ENCODE measurements around the gene GJA4.
"Not testable (repeated sequence)": the region's sequence is repeated elsewhere in the genome, so short reads cannot be mapped to it uniquely, and the experiment has no call there.

The GJA4 gene

GRCh38 chr1:34795916-34796315 lies 3.1 kb downstream of the GJA4 start:
- TF ChIP-seq, protein P1, sequence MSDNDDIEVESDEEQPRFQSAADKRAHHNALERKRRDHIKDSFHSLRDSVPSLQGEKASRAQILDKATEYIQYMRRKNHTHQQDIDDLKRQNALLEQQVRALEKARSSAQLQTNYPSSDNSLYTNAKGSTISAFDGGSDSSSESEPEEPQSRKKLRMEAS (IDR thresholded peaks at IDR 0.05; ENCODE audit: low read depth, low read length), result no peak
- TF ChIP-seq POLR2A (IDR thresholded peaks at IDR 0.05; ENCODE audit: extremely low read depth, insufficient read length), result no peak
- no peak for TF ChIP-seq MYC (IDR thresholded peaks at IDR 0.05; ENCODE audit: low read depth, low read length)
- TF ChIP-seq CTCF (IDR thresholded peaks at IDR 0.05; ENCODE audit: low read depth, low read length), result no peak

GRCh38 chr1:34796990-34797389 lies 4.2 kb downstream of the GJA4 start:
- TF ChIP-seq, protein P1 (IDR thresholded peaks at IDR 0.05; ENCODE audit: low read depth, low read length), result no peak
- TF ChIP-seq POLR2A (IDR thresholded peaks at IDR 0.05; ENCODE audit: extremely low read depth, insufficient read length) (no peak), CTCF (IDR thresholded peaks at IDR 0.05; ENCODE audit: low read depth, low read length) (no peak), MYC (IDR thresholded peaks at IDR 0.05; ENCODE audit: low read depth, low read length) (no peak)
- DNase-seq (ENCODE audit: low read depth), result no peak

More at GRCh38 chr1:34795916-34796315, 3.1 kb downstream of the GJA4 start:
- DNase-seq (ENCODE audit: low read depth), result no peak
- H3K4me3 ChIP-seq (ENCODE audit: low read depth, low read length), result no peak overlapping the region

DNA sequence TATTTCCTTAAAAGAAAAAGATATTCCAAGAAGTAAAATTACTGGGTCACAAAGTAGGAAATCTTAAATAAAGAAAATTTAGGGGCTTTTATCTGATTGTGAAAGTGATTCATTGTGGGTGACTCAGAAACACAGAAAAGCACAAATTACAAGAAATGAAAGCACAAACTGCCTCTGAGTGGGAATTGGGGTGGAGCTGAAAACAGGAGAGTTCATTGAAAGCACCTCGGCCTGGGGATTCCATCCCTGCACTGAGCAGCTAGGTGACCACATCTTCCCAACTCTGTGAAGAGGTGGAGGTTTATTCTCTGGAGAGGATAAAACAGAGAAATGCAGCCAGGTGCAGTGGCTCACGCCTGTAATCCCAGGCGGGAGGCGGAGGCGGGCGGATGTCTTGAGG lies 7.4 kb downstream of the GJA4 start:
- H3K4me3 ChIP-seq (ENCODE audit: low read depth, low read length), result no peak overlapping the region
- no peak for DNase-seq (ENCODE audit: low read depth)
- TF ChIP-seq CTCF (IDR thresholded peaks at IDR 0.05; ENCODE audit: low read depth, low read length) (no peak), POLR2A (IDR thresholded peaks at IDR 0.05; ENCODE audit: extremely low read depth, insufficient read length) (no peak)
- TF ChIP-seq, protein P1 (IDR thresholded peaks at IDR 0.05; ENCODE audit: low read depth, low read length), result no peak

More at GRCh38 chr1:34796990-34797389, 4.2 kb downstream of the GJA4 start:
- no peak overlapping the region for H3K4me3 ChIP-seq (ENCODE audit: low read depth, low read length)

GRCh38 chr1:34803770-34804169 lies 11.0 kb downstream of the GJA4 start:
- no peak for DNase-seq (ENCODE audit: low read depth)
- TF ChIP-seq, protein P1 (IDR thresholded peaks at IDR 0.05; ENCODE audit: low read depth, low read length), result no peak
- TF ChIP-seq POLR2A (IDR thresholded peaks at IDR 0.05; ENCODE audit: extremely low read depth, insufficient read length) (no peak), MYC (IDR thresholded peaks at IDR 0.05; ENCODE audit: low read depth, low read length) (no peak), CTCF (IDR thresholded peaks at IDR 0.05; ENCODE audit: low read depth, low read length) (no peak)
- H3K4me3 ChIP-seq (ENCODE audit: low read depth, low read length), result no peak overlapping the region

DNA sequence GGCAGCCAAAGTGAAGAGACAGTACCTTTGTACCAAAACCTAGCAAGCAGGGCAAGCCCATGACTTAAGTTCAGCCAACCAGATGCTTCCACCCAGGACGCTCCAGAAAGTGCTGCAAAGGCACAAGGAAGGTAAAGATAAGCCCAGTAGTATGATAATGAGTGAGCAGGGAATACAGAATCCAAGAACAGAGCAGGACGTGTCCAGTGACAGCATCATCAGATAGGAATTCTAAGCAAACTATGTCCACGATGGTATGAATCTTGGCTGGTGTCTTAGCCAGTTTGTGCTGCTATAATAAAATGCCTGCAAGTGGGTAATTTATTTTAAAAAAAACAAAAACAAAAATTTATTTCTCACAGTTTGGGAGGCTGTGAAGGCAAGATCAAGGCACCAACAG lies 13.6 kb downstream of the GJA4 start:
- no peak overlapping the region for H3K4me3 ChIP-seq (ENCODE audit: low read depth, low read length)
- no peak for DNase-seq (ENCODE audit: low read depth)
- TF ChIP-seq POLR2A (IDR thresholded peaks at IDR 0.05; ENCODE audit: extremely low read depth, insufficient read length), result no peak

DNA sequence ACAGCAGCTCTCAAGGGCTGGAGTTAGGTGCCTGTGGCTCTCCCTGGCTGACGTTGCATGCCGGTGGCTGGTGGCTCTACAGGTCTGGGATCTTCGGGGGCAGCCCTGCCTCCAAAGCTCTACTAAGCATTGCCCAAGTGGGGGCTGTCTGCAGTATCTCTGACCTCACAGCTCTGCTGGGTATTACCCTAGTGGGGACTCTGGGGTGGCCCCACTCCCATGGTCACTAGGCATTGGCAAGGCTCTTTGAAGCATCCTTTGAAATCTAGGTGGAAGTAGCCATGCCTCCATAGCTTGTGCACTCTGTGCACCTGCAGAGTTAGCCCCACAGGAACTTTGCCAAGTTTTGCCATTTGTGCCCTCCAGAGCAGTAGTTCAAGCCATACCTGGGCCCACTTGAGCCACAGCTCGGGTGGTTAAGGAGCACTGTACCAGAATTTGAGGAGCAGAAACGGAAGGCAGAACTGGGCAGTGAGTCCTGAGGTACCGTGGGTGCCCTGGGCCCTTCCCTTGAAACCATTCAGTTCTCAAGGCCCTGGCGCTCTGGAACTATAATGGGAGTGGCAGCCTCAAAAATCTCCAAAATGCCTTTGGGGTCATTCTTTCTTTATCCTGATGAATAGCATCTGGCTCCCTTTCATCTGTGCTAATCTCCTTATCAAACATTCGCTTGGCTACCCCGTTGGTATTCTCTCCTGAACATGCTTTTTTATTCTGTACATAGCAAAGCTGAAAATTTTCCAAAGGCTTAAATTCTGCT lies 15.4 kb downstream of the GJA4 start:
- TF ChIP-seq POLR2A (IDR thresholded peaks at IDR 0.05; ENCODE audit: extremely low read depth, insufficient read length) (no peak), MYC (IDR thresholded peaks at IDR 0.05; ENCODE audit: low read depth, low read length) (no peak), CTCF (IDR thresholded peaks at IDR 0.05; ENCODE audit: low read depth, low read length) (no peak)
- TF ChIP-seq, protein P1 (IDR thresholded peaks at IDR 0.05; ENCODE audit: low read depth, low read length), result no peak
- no peak overlapping the region for H3K4me3 ChIP-seq (ENCODE audit: low read depth, low read length)
- no peak for DNase-seq (ENCODE audit: low read depth)

GRCh38 chr1:34810781-34811180 lies 18.0 kb downstream of the GJA4 start:
- not testable (repeated sequence) for DNase-seq (ENCODE audit: low read depth); H3K4me3 ChIP-seq (ENCODE audit: low read depth, low read length)

All from NB4 (cell line).